ENCODE measurements around the gene ZNF414. TPM values are rescaled to one million over a fixed set of nuclear protein-coding genes. Genes with fewer than 3 reads are reported as not detected.
A peak's percentile ranks its signal among the peaks of the same experiment; 100 is the strongest.

The ZNF414 gene
- total and polyA plus RNA-seq, 2 experiments from 2014 or later: 27.4 to 45.0 TPM

GRCh38 chr19:8466018-8466417 lies 47.9 kb downstream of the ZNF414 start (continued):
- TF ChIP-seq REST (IDR thresholded peaks at IDR 0.05; ENCODE audit: unreplicated experiment) (no peak), ZNF331 (CRISPR knock-in tag; IDR thresholded peaks at IDR 0.05; ENCODE audit: low read depth) (no peak), ETS1 (IDR thresholded peaks at IDR 0.05) (no peak)

GRCh38 chr19:8463365-8463764 lies 50.6 kb downstream of the ZNF414 start:
- Histone ChIP-seq H3K36me3 (ENCODE audit: insufficient read depth) (peaks cover 54% of the 10 kb centered on the region), H4K20me1 (replicated peaks; ENCODE audit: insufficient read depth) (peaks cover 82% of the 10 kb centered on the region), H3K4me2 (no peak overlapping the region), H3K4me1 (ENCODE audit: insufficient read depth) (peaks cover 32% of the 10 kb centered on the region), H3K9me2 (ENCODE audit: insufficient read depth) (no peaks in the 10 kb centered on the region), H2AFZ (no peak overlapping the region), H3K79me2 (replicated peaks; ENCODE audit: insufficient read depth) (peaks cover 100% of the 10 kb centered on the region), H3K27me3 (ENCODE audit: insufficient read depth) (no peaks in the 10 kb centered on the region), H3K4me3 (no peak overlapping the region), H3F3A (replicated peaks; ENCODE audit: low read depth) (peaks cover 41% of the 10 kb centered on the region), H3K27ac (ENCODE audit: low read depth) (0 out of 2 replicates have a peak overlapping the region, but pooled peaks have one; percentile 34)
- no peak for ATAC-seq
- no peak for DNase-seq (ENCODE audit: low spot score)
- H3K9me3 Mint-ChIP-seq: no peaks in the 10 kb centered on the region
- no peak overlapping the region for H3K27ac Mint-ChIP-seq
- H3K36me3 Mint-ChIP-seq (ENCODE audit: low read depth): peaks cover 81% of the 10 kb centered on the region
- no peak overlapping the region for H3K4me3 Mint-ChIP-seq
- H3K4me1 Mint-ChIP-seq: peaks cover 45% of the 10 kb centered on the region
- H3K27me3 Mint-ChIP-seq (ENCODE audit: insufficient read depth, low read depth, poor library complexity): peaks cover 2% of the 10 kb centered on the region
- TF ChIP-seq CTCF (conservative IDR thresholded peaks at IDR 0.05; ENCODE audit: low read depth in 2 of 2): no peak
- no peak for TF ChIP-seq REST (IDR thresholded peaks at IDR 0.05; ENCODE audit: unreplicated experiment)
- no peak for TF ChIP-seq EZH2phosphoT487 (IDR thresholded peaks at IDR 0.05; ENCODE audit: unreplicated experiment)
- TF ChIP-seq NANOG (IDR thresholded peaks at IDR 0.05; ENCODE audit: borderline replicate concordance): no peak
- no peak for TF ChIP-seq ZNF462 (CRISPR knock-in tag; IDR thresholded peaks at IDR 0.05)
- no peak for TF ChIP-seq ZNF114 (CRISPR knock-in tag; IDR thresholded peaks at IDR 0.05)
